T-cell (primary cell): Measurements from ENCODE around the gene TSPOAP1. TPM values are rescaled to one million over a fixed set of nuclear protein-coding genes. Genes with fewer than 3 reads are reported as not detected.

Experiments
- ATAC-seq, 4 experiments: fragments of 200-7000 bp in 3 of 4; fragments of 150-1000 bp in 1 of 4; cut with Tn5 transposase; replicated peaks in 1 of 4; 1 replicate in 3 of 4; 2 replicates in 1 of 4; pipeline ENCODE4 v1.10.0; 2021; ENCODE audit warnings: moderate library complexity in 3 of 4, mild to moderate bottlenecking in 2 of 4, moderate number of reproducible peaks in 1 of 4
- CTCF ChIA-PET, 2 donors: fragments of 300-600 bp; sonication (Branson Sonifier 250); formaldehyde crosslinking; loops; one replicate each; lab custom pipeline; 2022; ENCODE audit warnings: antibody characterized with exemption in 2 of 2; lab: Charles Lee
- POLR2A ChIA-PET, 2 donors: fragments of 300-600 bp; sonication (Branson Sonifier 250); formaldehyde crosslinking; loops; one replicate each; lab custom pipeline; 2022; ENCODE audit warnings: antibody characterized with exemption in 2 of 2; lab: Charles Lee
- DNase-seq, 35 experiments: peaks; one replicate each; pipeline versions ENCODE4 v3.0.0 to v3.0.0-alpha.2; 2013 to 2023
- H3K27ac ChIP-seq: one replicate; pipeline ENCODE4 v1.5.1; 2013; ENCODE audit warnings: low read length
- H3K27me3 ChIP-seq, 2 experiments: replicated peaks in 1 of 2; 1 replicate in 1 of 2; 2 replicates in 1 of 2; pipeline versions ENCODE4 v1.6.1 to v1.7.0; 2013; ENCODE audit warnings: low read length in 1 of 2, mixed read lengths in 1 of 2; ENCODE audit not compliant: control insufficient read depth in 2 of 2, insufficient read depth in 2 of 2; ENCODE audit errors: extremely low read depth in 1 of 2
- H3K36me3 ChIP-seq, 2 donors: 1 replicate in 1 of 2; 2 replicates in 1 of 2; pipeline versions ENCODE4 v1.6.1 to v1.7.0; 2013; ENCODE audit warnings: low read length in 1 of 2; ENCODE audit not compliant: control insufficient read depth in 2 of 2, insufficient read depth in 1 of 2; ENCODE audit errors: extremely low read depth in 1 of 2
- H3K4me1 ChIP-seq, 2 experiments: 1 replicate in 1 of 2; 2 replicates in 1 of 2; pipeline versions ENCODE4 v1.6.1 to v1.7.0; 2013; ENCODE audit warnings: low read length in 2 of 2, mixed read lengths in 1 of 2; ENCODE audit not compliant: insufficient read depth in 2 of 2, control insufficient read depth in 1 of 2; ENCODE audit errors: extremely low read depth in 1 of 2
- H3K4me3 ChIP-seq, 2 donors: 1 replicate in 1 of 2; 2 replicates in 1 of 2; pipeline versions ENCODE4 v1.5.1 to v1.7.0; 2013; ENCODE audit warnings: mild to moderate bottlenecking in 2 of 2, low read length in 1 of 2, moderate library complexity in 1 of 2; ENCODE audit not compliant: control insufficient read depth in 1 of 2; ENCODE audit errors: extremely low read depth in 1 of 2
- H3K9me3 ChIP-seq: 2 replicates; pipeline ENCODE4 v1.7.0; 2013
- H3K27ac Mint-ChIP-seq, 2 donors: one replicate each; pipeline ENCODE4 v1.8.0; 2020 to 2021; ENCODE audit warnings: mild to moderate bottlenecking in 2 of 2, mixed read lengths in 2 of 2
- H3K27me3 Mint-ChIP-seq, 2 donors: one replicate each; pipeline ENCODE4 v1.8.0; 2021 to 2022; ENCODE audit warnings: mixed read lengths in 2 of 2
- H3K36me3 Mint-ChIP-seq: one replicate; pipeline ENCODE4 v1.8.0; 2021; ENCODE audit warnings: mixed read lengths
- H3K4me1 Mint-ChIP-seq, 3 donors: one replicate each; pipeline ENCODE4 v1.8.0; 2020 to 2022; ENCODE audit warnings: mixed read lengths in 3 of 3, mild to moderate bottlenecking in 1 of 3
- H3K4me3 Mint-ChIP-seq, 3 donors: one replicate each; pipeline ENCODE4 v1.8.0; 2020 to 2022; ENCODE audit warnings: mild to moderate bottlenecking in 3 of 3, mixed read lengths in 3 of 3, moderate library complexity in 3 of 3
- H3K9me3 Mint-ChIP-seq, 3 donors: one replicate each; pipeline ENCODE4 v1.8.0; 2020 to 2022; ENCODE audit warnings: mixed read lengths in 3 of 3
- WGBS: methylation state at CpG from one replicate; pipeline ENCODE4 v1.1.5; 2013; ENCODE audit warnings: missing lambda C conversion rate; ENCODE audit not compliant: insufficient coverage; 5-methylcytosine and 5-hydroxymethylcytosine counted together
- total RNA-seq, 35 experiments: library from RNA in 6 of 35; stranded (reverse) in 6 of 35; fragments of 120-200 nt in 1 of 35; gene quantifications; one replicate each; pipeline versions ENCODE4 v1.2.1 to v1.2.4 and lab custom pipeline; 2013 to 2026

TSPOAP1 gene
- total RNA-seq, 5 donors from 2014 or later (not counting 1 experiment from before 2014, with no cell fraction given) = 15.6 to 62.7 (median 19.9) TPM

DNA sequence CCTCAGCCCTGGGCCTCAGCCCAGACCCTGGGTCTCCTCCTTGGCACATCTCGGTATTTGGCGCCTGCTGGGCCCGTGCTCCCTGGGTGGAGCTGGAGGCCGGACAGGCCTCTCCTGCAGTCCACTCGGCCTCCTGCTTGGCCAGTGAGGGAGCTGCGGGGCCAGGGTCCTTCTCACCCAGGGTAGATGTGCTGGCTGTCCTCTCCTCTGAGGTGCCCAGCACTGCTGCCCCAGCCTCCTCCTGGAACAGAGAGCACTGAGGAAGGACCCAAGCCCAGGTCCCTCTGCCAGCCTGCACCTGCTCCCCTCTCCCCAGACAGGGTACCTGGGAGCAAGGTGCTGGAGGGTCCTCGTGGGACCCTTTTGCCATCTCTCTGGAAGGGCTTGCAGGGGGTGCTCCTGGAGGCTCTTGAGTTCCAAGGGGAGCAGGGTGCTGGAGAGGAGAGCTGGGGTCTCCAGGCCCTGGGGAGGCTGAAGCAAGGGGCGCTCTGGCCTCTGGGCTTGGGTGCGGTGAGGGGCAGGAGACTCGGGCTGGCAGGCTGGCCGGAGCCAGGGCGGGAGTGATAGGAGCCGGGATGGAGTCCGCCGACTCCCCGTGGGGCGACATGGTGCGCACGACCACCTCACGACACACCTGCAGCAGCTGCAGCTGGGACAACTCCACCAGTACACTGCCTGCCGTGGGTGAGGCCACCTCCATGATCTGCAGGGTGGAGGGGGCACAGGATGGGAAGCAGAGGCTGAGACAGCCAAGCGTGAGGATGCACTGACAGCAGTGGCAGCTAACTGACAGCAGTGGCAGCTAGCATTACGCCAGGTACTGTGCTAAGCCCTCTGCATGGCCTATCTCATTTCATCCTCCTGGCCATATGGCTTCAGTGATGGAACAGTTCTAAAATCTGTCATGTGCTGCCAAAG is 17.8 kb downstream of the TSPOAP1 start:
- Mint-ChIP-seq H3K9me3 (no peaks in the 10 kb centered on the region), H3K27ac (no peak overlapping the region)

DNA sequence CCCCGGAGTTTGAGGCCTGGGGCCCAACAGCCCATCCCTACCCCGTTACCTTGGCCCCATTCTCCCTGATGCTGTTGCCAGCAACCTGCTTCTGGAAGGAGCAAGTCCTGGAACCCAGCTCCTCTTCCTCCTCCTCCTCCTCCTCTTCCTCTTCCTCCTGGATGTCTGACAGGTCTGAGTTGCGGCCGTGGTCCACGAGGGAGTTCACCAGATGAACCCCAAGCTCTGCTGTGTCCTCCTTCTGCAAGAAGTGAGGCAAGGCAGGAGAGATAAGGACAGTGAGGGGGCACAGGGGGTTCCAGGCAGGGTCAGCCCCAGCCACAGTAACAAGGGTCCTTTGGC is 18.7 kb downstream of the TSPOAP1 start:
- CTCF ChIA-PET = no interaction called here
- POLR2A ChIA-PET = no interaction called here
- Mint-ChIP-seq H3K27me3 (no peaks in the 10 kb centered on the region), H3K4me1 (no peaks in the 10 kb centered on the region), H3K4me3 (no peak overlapping the region), H3K9me3 (no peaks in the 10 kb centered on the region), H3K36me3 (peaks cover 8% of the 10 kb centered on the region), H3K27ac (no peak overlapping the region)
- ATAC-seq = no peak
- Histone ChIP-seq H3K36me3 (peaks cover 0 to 39% of the 10 kb centered on the region in 2 donors), H3K27me3 (no peaks in the 10 kb centered on the region), H3K27ac (no peak overlapping the region), H3K4me1 (peaks cover 0 to under 1% of the 10 kb centered on the region in 2 experiments), H3K9me3 (no peaks in the 10 kb centered on the region), H3K4me3 (no peak overlapping the region)
- 92% methylated on average over 4 of the region's 5 CpGs for WGBS
- DNase-seq = no peak

More for the DNA sequence above, 17.8 kb downstream of the TSPOAP1 start:
- DNase-seq = no peak
- Mint-ChIP-seq H3K27me3 (no peaks in the 10 kb centered on the region), H3K4me1 (no peaks in the 10 kb centered on the region), H3K36me3 (peaks cover 8% of the 10 kb centered on the region), H3K4me3 (no peak overlapping the region)
- 99% methylated on average over 20 of the region's 23 CpGs for WGBS
- no peaks in the 10 kb centered on the region for H3K4me1 ChIP-seq
- no peak overlapping the region for H3K27ac ChIP-seq
- no peak for ATAC-seq
- ChIA-PET CTCF (interaction anchor here in 1 of 2 donors (0.6 kb wide), 1 partner anchor 69 kb away, joined by 3 read pairs; no protein-coding TSS in a partner anchor), POLR2A (no interaction called here)
- no peaks in the 10 kb centered on the region for H3K9me3 ChIP-seq
- no peak overlapping the region for H3K4me3 ChIP-seq
- peaks cover 0 to 45% of the 10 kb centered on the region in 2 donors for H3K36me3 ChIP-seq
- H3K27me3 ChIP-seq = no peaks in the 10 kb centered on the region

DNA sequence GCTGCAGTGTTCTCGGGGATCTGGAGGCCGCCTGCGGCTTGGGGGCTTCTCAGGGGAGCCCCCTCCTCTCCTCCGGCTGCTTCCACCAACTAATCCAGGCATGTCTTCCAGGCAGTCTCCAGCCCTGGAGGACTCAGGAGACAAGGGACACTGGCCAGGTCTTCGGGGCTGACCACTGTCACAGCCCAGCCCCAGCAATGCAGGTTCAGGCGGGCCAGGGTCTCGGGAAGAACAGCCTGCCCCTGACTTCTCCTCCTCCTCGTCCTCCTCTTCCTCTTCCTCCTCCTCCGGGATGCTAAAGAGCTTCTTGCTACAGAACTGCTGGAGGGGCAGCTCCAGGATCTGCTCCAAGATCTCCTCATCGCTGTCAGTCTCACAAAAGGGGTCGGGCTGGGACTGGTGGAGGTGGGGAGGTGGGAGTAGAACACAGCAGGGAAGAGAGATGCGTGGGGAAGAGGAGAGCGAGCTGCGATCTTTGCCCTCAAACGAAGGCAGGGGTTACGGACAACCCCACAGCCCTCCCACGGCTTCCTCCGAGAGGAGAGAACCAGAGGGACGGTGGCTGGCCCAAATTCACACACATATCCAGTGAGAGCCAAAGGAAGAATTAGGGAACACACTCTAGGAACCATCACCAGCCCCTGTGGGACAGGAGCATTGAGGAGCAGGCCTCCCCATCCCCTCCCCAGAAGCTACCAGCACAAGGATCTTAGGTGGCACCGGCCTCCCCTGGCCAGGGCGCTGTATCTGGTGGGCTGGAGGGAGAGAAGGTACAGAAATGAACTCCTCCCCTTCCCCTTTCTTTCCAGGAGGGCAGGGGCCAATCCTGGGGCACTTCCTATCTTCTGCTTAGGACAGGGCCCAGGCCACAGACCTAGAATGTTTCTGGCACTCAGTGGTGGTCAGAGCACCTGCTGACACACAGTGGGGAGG is 19.3 kb downstream of the TSPOAP1 start:
- no peak for DNase-seq
- Histone ChIP-seq H3K4me1 (peaks cover 0 to 7% of the 10 kb centered on the region in 2 experiments), H3K36me3 (peaks cover 0 to 42% of the 10 kb centered on the region in 2 donors), H3K27ac (no peak overlapping the region), H3K27me3 (no peaks in the 10 kb centered on the region), H3K4me3 (no peak overlapping the region), H3K9me3 (no peaks in the 10 kb centered on the region)
- H3K9me3 Mint-ChIP-seq = no peaks in the 10 kb centered on the region
- H3K4me3 Mint-ChIP-seq = no peak overlapping the region
- 89% methylated on average over 11 of the region's 21 CpGs for WGBS
- ATAC-seq = no peak
- CTCF ChIA-PET = no interaction called here
- peaks cover 0 to 2% (median 2%) of the 10 kb centered on the region in 3 donors for H3K4me1 Mint-ChIP-seq
- no peaks in the 10 kb centered on the region for H3K27me3 Mint-ChIP-seq
- H3K27ac Mint-ChIP-seq = no peak overlapping the region
- POLR2A ChIA-PET = interaction anchor here in 1 of 2 donors (0.5 kb wide), 1 partner anchor 10 kb away, joined by 3 read pairs; no protein-coding TSS in a partner anchor
- H3K36me3 Mint-ChIP-seq = peaks cover 8% of the 10 kb centered on the region

DNA sequence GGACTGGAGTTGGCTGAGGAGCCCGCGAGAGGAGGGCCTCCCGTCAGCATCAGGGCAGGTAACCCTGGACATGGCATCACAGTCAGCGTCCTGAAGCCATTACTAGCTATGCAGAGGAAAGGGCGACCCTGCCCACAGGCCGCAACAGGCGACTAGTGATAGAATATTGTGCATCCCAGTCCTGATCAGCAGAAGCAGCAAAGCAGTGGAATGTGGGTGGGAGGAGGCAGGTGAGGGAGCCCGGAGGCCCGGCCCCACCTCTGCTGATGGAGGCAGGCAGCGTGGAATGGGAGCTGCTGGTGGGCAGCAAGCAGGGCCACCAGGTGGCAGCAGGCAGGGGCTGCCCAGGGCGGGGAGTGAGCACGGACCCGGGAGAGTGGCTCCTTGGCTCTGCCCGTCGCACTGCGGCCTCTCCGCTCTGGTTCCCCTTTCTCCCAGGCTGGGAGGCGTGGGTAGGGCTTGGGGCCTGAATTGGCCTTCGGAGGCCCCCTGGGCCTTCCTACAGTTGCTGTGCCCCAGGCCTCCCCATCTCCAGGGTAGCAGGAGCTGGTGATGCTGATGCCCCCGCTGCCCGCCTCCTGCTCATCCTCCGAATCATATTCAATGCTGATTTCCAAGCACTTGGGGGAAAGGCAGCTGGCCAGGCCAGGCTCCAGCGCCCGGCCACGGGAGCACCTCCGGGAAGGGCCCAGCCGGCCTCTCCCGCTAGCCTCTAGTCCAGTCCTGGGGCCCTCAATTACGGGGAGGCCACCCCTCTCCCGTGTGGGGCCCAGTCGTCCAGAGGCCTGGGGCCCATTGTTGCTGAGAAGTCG is 20.2 kb downstream of the TSPOAP1 start:
- DNase-seq (peak in 1 of 35 experiments; percentile 18), ATAC-seq (no peak)
- CTCF ChIA-PET = interaction anchor here in 1 of 2 donors (1.4 kb wide), 1 partner anchor 9 kb away, joined by 4 read pairs; no protein-coding TSS in a partner anchor
- no peaks in the 10 kb centered on the region for H3K9me3 ChIP-seq
- POLR2A ChIA-PET = interaction anchor here in 1 of 2 donors (0.5 kb wide), 1 partner anchor 9 kb away, joined by 3 read pairs; no protein-coding TSS in a partner anchor
- Mint-ChIP-seq H3K36me3 (peaks cover 8% of the 10 kb centered on the region), H3K4me1 (peaks cover 0 to 6% (median 5%) of the 10 kb centered on the region in 3 donors), H3K27ac (no peak overlapping the region), H3K27me3 (no peaks in the 10 kb centered on the region), H3K4me3 (no peak overlapping the region), H3K9me3 (no peaks in the 10 kb centered on the region)
- peaks cover 0 to 9% of the 10 kb centered on the region in 2 experiments for H3K4me1 ChIP-seq
- H3K27me3 ChIP-seq = no peaks in the 10 kb centered on the region
- peaks cover 0 to 42% of the 10 kb centered on the region in 2 donors for H3K36me3 ChIP-seq
- WGBS = 95% methylated on average over 32 of the region's 32 CpGs
- H3K27ac ChIP-seq = no peak overlapping the region
- H3K4me3 ChIP-seq = no peak overlapping the region

DNA sequence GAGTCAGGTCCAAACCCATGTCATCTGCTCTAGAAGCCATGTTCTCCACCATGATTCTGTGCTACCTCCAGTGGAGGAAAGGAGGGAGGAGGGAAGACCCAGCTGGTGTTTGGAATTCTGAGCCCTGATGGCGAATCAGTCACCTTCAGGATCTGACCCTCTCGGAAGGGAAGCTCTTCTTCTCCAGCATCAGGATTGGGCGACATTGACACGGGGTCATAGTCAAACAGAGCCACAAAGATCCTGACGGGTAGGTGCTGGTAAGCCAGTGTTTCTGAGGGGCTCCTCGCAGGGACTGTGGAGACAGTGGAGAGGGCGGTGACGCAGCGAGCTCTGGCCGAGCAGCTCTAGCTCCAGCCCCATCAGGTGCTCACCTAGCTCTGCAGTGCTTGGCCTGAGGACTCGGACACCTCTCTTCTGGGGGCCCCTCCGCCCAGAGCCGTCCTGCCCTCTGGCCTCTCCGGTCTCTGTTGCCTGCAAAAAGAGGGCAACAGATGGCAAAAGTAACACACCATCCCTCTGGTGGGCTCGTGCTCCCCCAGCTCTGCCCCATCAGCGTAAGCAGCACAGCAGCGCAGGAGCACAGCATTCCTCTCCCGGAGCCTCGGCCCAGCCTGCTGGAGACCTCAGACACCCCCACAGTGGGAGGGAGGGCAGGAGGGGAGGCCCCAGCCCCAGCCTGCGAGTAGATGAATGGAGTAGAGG is 21.0 kb downstream of the TSPOAP1 start:
- peaks cover 0 to 6% (median 5%) of the 10 kb centered on the region in 3 donors for H3K4me1 Mint-ChIP-seq
- H3K9me3 ChIP-seq = no peaks in the 10 kb centered on the region
- POLR2A ChIA-PET = no interaction called here
- no peaks in the 10 kb centered on the region for H3K27me3 ChIP-seq
- no peak for DNase-seq
- CTCF ChIA-PET = interaction anchor here in 1 of 2 donors (0.6 to 1.4 kb wide), 2 partner anchors 9 to 10 kb away, joined by 3 to 4 read pairs; no protein-coding TSS in a partner anchor
- WGBS = 92% methylated on average over 16 of the region's 20 CpGs
- H3K27ac ChIP-seq = no peak overlapping the region
- ATAC-seq = no peak
- peaks cover 0 to 9% of the 10 kb centered on the region in 2 experiments for H3K4me1 ChIP-seq
- no peak overlapping the region for H3K4me3 ChIP-seq
- H3K4me3 Mint-ChIP-seq = no peak overlapping the region
- H3K27ac Mint-ChIP-seq = no peak overlapping the region
- H3K27me3 Mint-ChIP-seq = no peaks in the 10 kb centered on the region
- H3K36me3 ChIP-seq = peaks cover 0 to 42% of the 10 kb centered on the region in 2 donors
- no peaks in the 10 kb centered on the region for H3K9me3 Mint-ChIP-seq
- H3K36me3 Mint-ChIP-seq = peaks cover 6% of the 10 kb centered on the region
